WERI-Rb-1 (cell line): ENCODE results near the gene PTH1R.

Experiments
- DNase-seq: peaks from one replicate; pipeline ENCODE4 v3.0.0-alpha.2; 2020
- H3K27ac ChIP-seq: fragments of 250-450 bp; sonication (Bioruptor Pico); 2 replicates; pipeline ENCODE4 v1.5.1; 2020; ENCODE audit warnings: mild to moderate bottlenecking, moderate library complexity
- H3K27me3 ChIP-seq: fragments of 250-450 bp; sonication (Bioruptor Pico); 2 replicates; pipeline ENCODE4 v1.5.1; 2021; ENCODE audit warnings: mild to moderate bottlenecking, low read depth, moderate library complexity; ENCODE audit not compliant: insufficient read depth, severe bottlenecking
- H3K36me3 ChIP-seq: fragments of 250-450 bp; sonication (Bioruptor Pico); 2 replicates; pipeline ENCODE4 v1.5.1; 2020; ENCODE audit warnings: mild to moderate bottlenecking, moderate library complexity
- H3K4me3 ChIP-seq: 2 replicates; pipeline ENCODE4 v1.5.1; 2011; ENCODE audit warnings: low read depth, mild to moderate bottlenecking, control low read depth, low read length
- H3K9me3 ChIP-seq: fragments of 250-450 bp; sonication (Bioruptor Pico); 2 replicates; pipeline ENCODE4 v1.5.1; 2021; ENCODE audit warnings: mild to moderate bottlenecking, moderate library complexity; ENCODE audit not compliant: severe bottlenecking
- CTCF ChIP-seq: IDR thresholded peaks from 2 replicates; pipeline ENCODE4 v1.5.1; 2011; ENCODE audit warnings: low read depth, mild to moderate bottlenecking, control low read depth, inconsistent platforms, low read length

PTH1R gene

DNA sequence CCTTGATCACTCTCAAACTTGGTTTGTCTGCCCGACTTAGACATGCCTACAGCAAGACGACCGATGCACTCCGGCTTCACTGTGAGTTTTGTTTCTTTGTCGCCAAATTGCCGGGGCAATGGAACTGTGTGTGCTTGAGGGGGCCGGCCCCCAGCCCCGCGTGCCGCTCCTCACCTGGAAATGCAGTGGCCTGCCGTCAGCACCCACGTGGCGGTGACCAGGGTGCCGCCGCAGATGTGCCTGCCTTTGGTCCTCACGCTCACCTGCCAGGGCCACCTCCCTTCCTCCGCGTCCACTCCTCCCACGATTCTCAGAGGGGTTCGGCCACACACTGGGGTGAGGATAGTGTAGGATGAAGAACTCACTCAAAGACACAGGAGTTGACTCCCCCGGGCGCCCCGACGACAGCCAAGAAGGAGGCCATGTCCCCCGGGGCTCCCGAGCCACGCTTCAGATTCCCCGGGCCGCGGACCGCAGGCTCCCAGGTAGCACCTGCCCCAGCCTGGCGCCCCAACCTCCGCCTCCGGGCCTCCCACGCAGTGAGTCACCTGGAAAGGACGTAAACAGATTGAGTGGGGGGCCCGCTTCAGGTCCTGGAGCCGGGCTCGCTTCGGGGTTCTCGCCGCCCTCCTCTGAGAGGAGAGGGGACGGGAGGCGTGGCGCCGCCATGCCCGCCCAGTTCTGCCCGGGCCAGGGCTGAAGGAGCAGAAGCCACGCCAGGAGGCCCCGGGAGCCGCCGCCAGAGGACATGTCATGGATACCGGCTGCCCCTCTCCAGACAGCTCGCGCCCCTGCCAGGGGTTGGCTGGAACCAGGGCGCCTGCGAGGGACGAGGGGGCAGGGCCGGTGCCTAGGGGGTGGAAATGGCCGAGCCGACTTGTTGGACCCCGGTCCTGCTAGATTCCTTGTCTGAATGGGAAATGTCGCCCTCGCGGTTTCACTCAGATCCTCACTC, 43.9 kb upstream of the PTH1R start:
- no peaks in the 10 kb centered on the region for H3K27me3 ChIP-seq
- H3K27ac ChIP-seq = no peak overlapping the region
- DNase-seq = no peak
- H3K36me3 ChIP-seq = no peaks in the 10 kb centered on the region
- peaks cover 9% of the 10 kb centered on the region for H3K9me3 ChIP-seq
- no peak overlapping the region for H3K4me3 ChIP-seq
- no peak for TF ChIP-seq CTCF

GRCh38 chr3:46835054-46835453, 42.5 kb upstream of the PTH1R start:
- no peak overlapping the region for H3K27ac ChIP-seq
- no peak for DNase-seq
- H3K27me3 ChIP-seq = no peaks in the 10 kb centered on the region
- H3K9me3 ChIP-seq = peaks cover 18% of the 10 kb centered on the region
- H3K4me3 ChIP-seq = no peak overlapping the region
- no peaks in the 10 kb centered on the region for H3K36me3 ChIP-seq
- TF ChIP-seq CTCF = no peak

- Histone ChIP-seq H3K27me3 (no peaks in the 10 kb centered on the region), H3K36me3 (no peaks in the 10 kb centered on the region), H3K27ac (no peak overlapping the region), H3K9me3 (peaks cover 18% of the 10 kb centered on the region), H3K4me3 (no peak overlapping the region)
- no peak for TF ChIP-seq CTCF
- DNase-seq = no peak
Observed at GRCh38 chr3:46835491-46835890, 42.0 kb upstream of the PTH1R start.

DNA sequence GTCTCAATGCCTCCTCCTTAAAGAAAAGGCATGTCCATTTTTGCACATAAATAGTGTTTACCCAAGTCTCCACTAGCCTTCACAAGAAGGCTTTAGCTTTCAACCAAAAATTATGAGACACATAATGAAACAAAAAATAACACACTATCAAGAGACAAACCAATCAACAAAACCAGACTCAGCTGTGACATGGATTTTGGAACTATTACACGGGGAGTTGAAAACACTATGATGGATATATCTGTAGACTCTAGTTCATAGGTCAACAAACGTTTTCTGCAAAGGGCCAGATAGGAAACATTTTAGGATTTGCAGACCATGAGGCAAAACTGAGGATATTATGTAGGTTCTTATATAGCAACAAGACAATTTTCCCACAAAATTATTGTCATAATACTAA, 39.2 kb upstream of the PTH1R start:
- no peaks in the 10 kb centered on the region for H3K36me3 ChIP-seq
- no peak overlapping the region for H3K4me3 ChIP-seq
- H3K27me3 ChIP-seq = no peaks in the 10 kb centered on the region
- no peak overlapping the region for H3K27ac ChIP-seq
- peaks cover 18% of the 10 kb centered on the region for H3K9me3 ChIP-seq
- no peak for TF ChIP-seq CTCF
- no peak for DNase-seq

GRCh38 chr3:46840491-46840890, 37.0 kb upstream of the PTH1R start:
- H3K9me3 ChIP-seq = peaks cover 18% of the 10 kb centered on the region
- no peak for TF ChIP-seq CTCF
- no peak overlapping the region for H3K27ac ChIP-seq
- no peak overlapping the region for H3K4me3 ChIP-seq
- no peak for DNase-seq
- no peaks in the 10 kb centered on the region for H3K36me3 ChIP-seq
- no peaks in the 10 kb centered on the region for H3K27me3 ChIP-seq
